H1 (cell line): ENCODE results near the gene ZNF512B. TPM values are rescaled to one million over a fixed set of nuclear protein-coding genes. Genes with fewer than 3 reads are reported as not detected.
A peak's percentile ranks its signal among the peaks of the same experiment; 100 is the strongest.

Experiments used
- CTCF ChIA-PET: fragments of 300-600 bp; sonication (Branson Sonifier 250); formaldehyde crosslinking; loops from one replicate; lab custom pipeline; 2021; ENCODE audit not compliant: partially characterized antibody; lab: Charles Lee
- POLR2A ChIA-PET: fragments of 300-600 bp; sonication (Branson Sonifier 250); formaldehyde crosslinking; loops from one replicate; lab custom pipeline; 2021; ENCODE audit warnings: inconsistent platforms; ENCODE audit not compliant: partially characterized antibody; lab: Charles Lee
- DNase-seq, 2 experiments: peaks; one replicate each; pipeline versions ENCODE4 v3.0.0 to v3.0.0-alpha.2; 2010 to 2022; ENCODE audit warnings: low spot score in 2 of 2, low read depth in 1 of 2, mixed read lengths in 1 of 2
- FAIRE-seq: peaks from 2 replicates; lab custom pipeline; 2011; peaks lifted over from hg19 to GRCh38; lab: Jason Lieb, UNC
- H2AFZ ChIP-seq: 2 replicates; pipeline ENCODE4 v1.8.1; 2012; ENCODE audit warnings: low read length, inconsistent platforms
- H2AK5ac ChIP-seq: 2 replicates; pipeline ENCODE4 v1.6.1; 2013; ENCODE audit warnings: low read depth, low read length
- H2BK120ac ChIP-seq: replicated peaks from 2 replicates; pipeline ENCODE3; 2013; ENCODE audit warnings: low read depth, low read length, inconsistent platforms
- H2BK12ac ChIP-seq: 2 replicates; pipeline ENCODE4 v1.6.1; 2013; ENCODE audit warnings: low read depth, low read length
- H2BK15ac ChIP-seq: 2 replicates; pipeline ENCODE4 v1.6.1; 2013; ENCODE audit warnings: low read length
- H2BK20ac ChIP-seq: 2 replicates; pipeline ENCODE4 v1.6.1; 2013; ENCODE audit warnings: low read length
- H2BK5ac ChIP-seq: 2 replicates; pipeline ENCODE4 v1.6.1; 2013; ENCODE audit warnings: low read depth, low read length
- H3K14ac ChIP-seq: 2 replicates; pipeline ENCODE4 v1.6.1; 2013; ENCODE audit warnings: inconsistent platforms; ENCODE audit not compliant: insufficient read length
- H3K18ac ChIP-seq: 2 replicates; pipeline ENCODE4 v1.6.1; 2013; ENCODE audit warnings: low read length; ENCODE audit errors: extremely low read depth
- H3K23ac ChIP-seq: 2 replicates; pipeline ENCODE4 v1.6.1; 2013; ENCODE audit warnings: inconsistent platforms; ENCODE audit not compliant: insufficient read length
- H3K23me2 ChIP-seq: 2 replicates; pipeline ENCODE4 v1.6.1; 2013; ENCODE audit warnings: low read depth, low read length
- H3K27ac ChIP-seq: 2 replicates; pipeline ENCODE4 v1.6.1; 2011; ENCODE audit warnings: low read depth, low read length, inconsistent platforms
- H3K27me3 ChIP-seq, 4 experiments: replicated peaks in 1 of 4; 1 replicate in 1 of 4; 2 replicates in 3 of 4; pipeline versions ENCODE4 v1.6.1 to v1.8.1; 2011 to 2013; ENCODE audit warnings: low read length in 3 of 4, mild to moderate bottlenecking in 3 of 4, inconsistent platforms in 2 of 4, mixed read lengths in 2 of 4, moderate library complexity in 1 of 4; ENCODE audit not compliant: control insufficient read depth in 3 of 4, insufficient read depth in 3 of 4; ENCODE audit errors: extremely low read depth in 1 of 4
- H3K36me3 ChIP-seq, 4 experiments: 2 replicates each; pipeline versions ENCODE4 v1.6.1 to v1.8.1; 2011 to 2013; ENCODE audit warnings: mild to moderate bottlenecking in 4 of 4, low read length in 3 of 4, moderate library complexity in 2 of 4, control low read depth in 1 of 4, inconsistent platforms in 1 of 4; ENCODE audit not compliant: insufficient read depth in 4 of 4, control insufficient read depth in 2 of 4
- H3K4ac ChIP-seq: replicated peaks from 2 replicates; pipeline ENCODE3; 2013; ENCODE audit warnings: low read length, low read depth, mixed read lengths, inconsistent platforms; ENCODE audit not compliant: insufficient read length
- H3K4me1 ChIP-seq, 4 experiments: replicated peaks in 1 of 4; 1 replicate in 1 of 4; 2 replicates in 3 of 4; pipeline versions ENCODE4 v1.6.1 to v1.8.1; 2011 to 2013; ENCODE audit warnings: low read length in 3 of 4, inconsistent platforms in 2 of 4, mixed read lengths in 1 of 4; ENCODE audit not compliant: insufficient read depth in 4 of 4, control insufficient read depth in 3 of 4
- H3K4me2 ChIP-seq, 2 experiments: 2 replicates each; pipeline versions ENCODE4 v1.6.1 to v1.8.1; 2011 to 2013; ENCODE audit warnings: low read depth in 2 of 2, low read length in 2 of 2, control low read depth in 1 of 2, inconsistent platforms in 1 of 2, mild to moderate bottlenecking in 1 of 2; ENCODE audit not compliant: insufficient read depth in 1 of 2
- H3K4me3 ChIP-seq, 4 experiments: fragments of 200-600, 300-600 bp in 1 of 4; sonication (generic), shearing (Covaris generic), sonication (Bioruptor Twin) in 1 of 4; 2 replicates each; pipeline versions ENCODE4 v1.5.1 to v1.8.1; 2011 to 2016; ENCODE audit warnings: low read length in 4 of 4, low read depth in 3 of 4, control low read depth in 2 of 4, inconsistent platforms in 2 of 4, mild to moderate bottlenecking in 2 of 4, mixed read lengths in 1 of 4, moderate library complexity in 1 of 4; ENCODE audit not compliant: insufficient read depth in 2 of 4; ENCODE audit errors: extremely low read depth in 1 of 4
- H3K56ac ChIP-seq: replicated peaks from 2 replicates; pipeline ENCODE3; 2013; ENCODE audit warnings: low read depth, mild to moderate bottlenecking, mixed read lengths, low read length, inconsistent platforms; ENCODE audit not compliant: insufficient read length
- H3K79me1 ChIP-seq: 2 replicates; pipeline ENCODE4 v1.6.1; 2013; ENCODE audit warnings: low read depth, low read length, control low read depth
- H3K79me2 ChIP-seq, 2 experiments: 2 replicates each; pipeline versions ENCODE4 v1.6.1 to v1.8.1; 2012 to 2013; ENCODE audit warnings: low read length in 2 of 2, mild to moderate bottlenecking in 2 of 2, inconsistent platforms in 1 of 2; ENCODE audit not compliant: insufficient read depth in 2 of 2, control insufficient read depth in 1 of 2
- H3K9ac ChIP-seq, 4 experiments: replicated peaks in 1 of 4; 1 replicate in 1 of 4; 2 replicates in 3 of 4; pipeline versions ENCODE4 v1.6.1 to v1.8.1; 2011 to 2013; ENCODE audit warnings: low read depth in 3 of 4, low read length in 3 of 4, control low read depth in 2 of 4, mild to moderate bottlenecking in 2 of 4, moderate library complexity in 2 of 4, inconsistent platforms in 1 of 4; ENCODE audit errors: extremely low read depth in 1 of 4
- H3K9me3 ChIP-seq, 2 experiments: 2 replicates each; pipeline versions ENCODE4 v1.6.1 to v1.8.1; 2012 to 2013; ENCODE audit warnings: mild to moderate bottlenecking in 2 of 2, moderate library complexity in 2 of 2, control low read depth in 1 of 2, inconsistent platforms in 1 of 2, low read depth in 1 of 2, low read length in 1 of 2, mixed read lengths in 1 of 2; ENCODE audit not compliant: insufficient read depth in 2 of 2
- H4K20me1 ChIP-seq, 2 experiments: replicated peaks in 1 of 2; 2 replicates each; pipeline versions ENCODE3 to v1.8.1; 2011 to 2013; ENCODE audit warnings: inconsistent platforms in 2 of 2, low read length in 2 of 2, mild to moderate bottlenecking in 1 of 2; ENCODE audit not compliant: insufficient read depth in 2 of 2, control insufficient read depth in 1 of 2
- H4K5ac ChIP-seq: 2 replicates; pipeline ENCODE4 v1.6.1; 2013; ENCODE audit warnings: low read length, low read depth, mixed read lengths, inconsistent platforms; ENCODE audit not compliant: insufficient read length
- H4K8ac ChIP-seq: 2 replicates; pipeline ENCODE4 v1.8.0; 2013; ENCODE audit warnings: mild to moderate bottlenecking, moderate library complexity, low read length, inconsistent platforms; ENCODE audit not compliant: insufficient read depth; ENCODE audit errors: extremely low read depth
- H4K91ac ChIP-seq: replicated peaks from 2 replicates; pipeline ENCODE3; 2013; ENCODE audit warnings: low read length, mixed read lengths, inconsistent platforms; ENCODE audit not compliant: insufficient read length
- BACH1 ChIP-seq: IDR thresholded peaks from 2 replicates; pipeline ENCODE4 v1.6.1; 2012; ENCODE audit warnings: low read length, improper control_type of control experiment
- CBX8 ChIP-seq: fragments of 300-800, 300-1000 bp; sonication (generic); IDR thresholded peaks from 2 replicates; pipeline ENCODE4 v1.7.1; 2016; ENCODE audit warnings: low read depth, low read length, borderline replicate concordance
- CHD2 ChIP-seq: IDR thresholded peaks from 2 replicates; pipeline ENCODE4 v1.6.1; 2012; ENCODE audit warnings: low read length, improper control_type of control experiment
- EGR1 ChIP-seq: IDR thresholded peaks from 2 replicates; pipeline ENCODE4 v1.6.1; 2011; ENCODE audit warnings: low read depth, low read length, borderline replicate concordance
- JUND ChIP-seq: IDR thresholded peaks from 2 replicates; pipeline ENCODE4 v1.6.1; 2011; ENCODE audit warnings: mild to moderate bottlenecking, improper control_type of control experiment, low read length
- NRF1 ChIP-seq: IDR thresholded peaks from 2 replicates; pipeline ENCODE4 v1.6.1; 2011; ENCODE audit warnings: mild to moderate bottlenecking, low read depth, low read length, improper control_type of control experiment
- POU5F1 ChIP-seq: IDR thresholded peaks from 2 replicates; pipeline ENCODE4 v1.6.1; 2011; ENCODE audit warnings: low read depth, mild to moderate bottlenecking, low read length, moderate library complexity
- RAD21 ChIP-seq, 2 experiments: IDR thresholded peaks in 1 of 2; conservative IDR thresholded peaks in 1 of 2; 2 replicates each; pipeline ENCODE4 v1.6.1; 2011; ENCODE audit warnings: low read depth in 2 of 2, low read length in 2 of 2, improper control_type of control experiment in 1 of 2, inconsistent platforms in 1 of 2, mild to moderate bottlenecking in 1 of 2, moderate library complexity in 1 of 2
- SIN3A ChIP-seq, 2 experiments: IDR thresholded peaks in 1 of 2; conservative IDR thresholded peaks in 1 of 2; 2 replicates each; pipeline ENCODE4 v1.6.1; 2011 to 2012; ENCODE audit warnings: low read length in 2 of 2, improper control_type of control experiment in 1 of 2, low read depth in 1 of 2, mild to moderate bottlenecking in 1 of 2
- SIRT6 ChIP-seq: IDR thresholded peaks from one replicate; pipeline ENCODE4 v1.7.1; 2012; ENCODE audit warnings: low read length, inconsistent platforms
- TEAD4 ChIP-seq: IDR thresholded peaks from 2 replicates; pipeline ENCODE4 v1.6.1; 2012; ENCODE audit warnings: low read depth, low read length, inconsistent platforms, mixed read lengths
- ZNF274 ChIP-seq: IDR thresholded peaks from 2 replicates; pipeline ENCODE4 v1.7.0; 2012; ENCODE audit warnings: low read length, borderline replicate concordance; ENCODE audit errors: extremely low read depth
- WGBS, 2 experiments: shearing (Covaris generic) in 1 of 2; methylation state at CpG; one replicate each; pipeline versions ENCODE4 v1.1.6 to v1.1.7; 2013 to 2015; ENCODE audit warnings: low lambda C conversion rate in 2 of 2, mixed read lengths in 2 of 2, inconsistent platforms in 1 of 2, low coverage in 1 of 2, missing lambda C conversion rate in 1 of 2; ENCODE audit not compliant: insufficient replicate concordance in 2 of 2, insufficient coverage in 1 of 2, insufficient read length in 1 of 2; ENCODE audit errors: extremely low coverage in 1 of 2, missing lambda C conversion rate in 1 of 2; 5-methylcytosine and 5-hydroxymethylcytosine counted together
- polyA plus RNA-seq, 7 experiments: library from polyadenylated mRNA; depleted of rRNA in 3 of 7; stranded (reverse) in 5 of 7; unstranded in 2 of 7; fragments of >200 nt in 5 of 7; fragments of 200-250 nt in 2 of 7; gene quantifications; 1 replicate in 5 of 7; 2 replicates in 1 of 7; 4 replicates in 1 of 7; pipeline versions ENCODE4 v1.2.1 to v1.2.3, GENCODE V29; 2011 to 2013; ENCODE audit warnings: missing spikeins in 2 of 7, mixed read lengths in 2 of 7
- total RNA-seq: library from RNA; stranded (reverse); fragmentation: NEBNext Ultra II Directional; extraction: Animal tissue kit (Norgen Biotek cat#: 25700); gene quantifications from 2 replicates; pipeline ENCODE4 v1.2.1, GENCODE V29; 2021

ZNF512B gene
- total and polyA plus RNA-seq, 2 of the 8 experiments (the other 6 are each of a cell fraction or from before 2014, with no cell fraction given): 7.3 to 26.6 TPM

DNA sequence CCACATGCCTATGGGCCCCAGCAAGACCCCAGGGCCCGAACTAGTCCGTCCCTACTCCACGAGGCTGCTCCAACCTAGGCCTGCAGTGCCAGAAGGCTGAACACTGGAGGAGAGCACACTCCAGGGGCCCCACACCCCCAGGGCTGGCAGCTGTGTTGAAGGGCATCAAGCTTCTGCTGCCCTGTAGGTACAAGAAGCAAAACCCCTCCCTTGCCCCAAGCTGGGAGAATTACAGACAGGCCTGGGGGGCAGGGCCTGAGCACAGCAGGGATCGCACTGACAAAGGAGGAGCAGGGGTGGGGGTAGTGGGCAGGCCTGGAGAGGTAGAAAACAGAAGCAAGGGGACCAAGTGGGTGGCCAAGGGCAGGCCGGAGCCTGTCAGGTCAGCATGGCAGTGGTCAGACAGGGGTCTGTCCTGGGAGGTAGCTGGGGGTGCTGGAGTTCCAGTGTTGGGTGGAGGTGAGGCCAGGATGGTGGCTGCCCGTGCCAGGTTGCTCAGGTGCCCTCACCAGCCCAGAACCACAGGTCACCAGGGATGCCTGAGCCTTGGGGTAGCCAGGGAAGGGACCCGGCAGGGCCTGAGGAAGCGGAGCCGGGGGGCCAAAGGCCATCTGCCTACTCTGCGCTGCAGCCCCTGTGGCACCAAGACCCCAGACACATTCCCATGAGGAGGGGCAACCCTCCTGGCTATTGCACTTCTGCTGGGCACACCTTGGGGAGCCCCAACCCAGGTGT, 10.6 kb downstream of the ZNF512B start:
- peaks cover 14 to 37% (median 29%) of the 10 kb centered on the region in 4 experiments; a peak in 6 of 8 replicates for H3K36me3 ChIP-seq
- POLR2A ChIA-PET: interaction anchor here (0.6 to 2.0 kb wide), 3 partner anchors 9 to 19 kb away, joined by 3 to 11 read pairs (median 5); no protein-coding TSS in a partner anchor

More for the DNA sequence above, 10.6 kb downstream of the ZNF512B start:
- Histone ChIP-seq H2BK5ac (peak overlapping the region; percentile 58; the same call in 1 of the 2 replicates), H4K8ac (no peak overlapping the region), H3K18ac (no peak overlapping the region; the same call in 1 of the 2 replicates)
- TF ChIP-seq CBX8 (no peak), JUND (no peak), NRF1 (no peak), TEAD4 (no peak), BACH1 (no peak), CHD2 (no peak), POU5F1 (no peak), RAD21 (IDR thresholded peaks at IDR 0.05 in 1 of 2, conservative IDR thresholded peaks at IDR 0.05 in 1 of 2; ENCODE audit: low read depth in 2 of 2, low read length in 2 of 2) (no peak), SIRT6 (no peak), EGR1 (no peak), SIN3A (conservative IDR thresholded peaks at IDR 0.05 in 1 of 2, IDR thresholded peaks at IDR 0.05 in 1 of 2; ENCODE audit: low read depth in 1 of 2, low read length in 2 of 2) (no peak), ZNF274 (no peak)
- TF ChIP-seq, all 59 proteins: peak for 0
- CTCF ChIA-PET: interaction anchor here (0.8 to 3.7 kb wide), 4 partner anchors 14 to 50 kb away, joined by 4 to 13 read pairs (median 5); partner anchors contain the start of gene PRPF6
- H3K79me1 ChIP-seq: peaks cover 7% of the 10 kb centered on the region
- peaks cover 8% of the 10 kb centered on the region; the same call in 1 of the 2 replicates for H3K23me2 ChIP-seq
- H2BK12ac ChIP-seq: peak overlapping the region; percentile 80; the same call in 1 of the 2 replicates
- H2BK20ac ChIP-seq: no peak overlapping the region
- H2BK15ac ChIP-seq: no peak overlapping the region
- 0 out of 2 replicates have a peak overlapping the region, but pooled peaks have one; percentile 65 for H2AK5ac ChIP-seq
- FAIRE-seq (no peak), DNase-seq (no peak)
- WGBS, 2 experiments: 88% methylated on average over 9 of the region's 10 CpGs; no CpG with 5 or more reads in 1 of the 2 experiments
- H3K4me2 ChIP-seq: peak overlapping the region; percentile 33 to 61; a peak in 3 of 4 replicates
- H3K9me3 ChIP-seq: peaks cover 9 to 18% of the 10 kb centered on the region in 2 experiments; a peak in 3 of 4 replicates
- no peak overlapping the region for H2BK120ac ChIP-seq
- H3K23ac ChIP-seq: no peak overlapping the region
- H3K4me1 ChIP-seq: peaks cover 0 to 19% (median 12%) of the 10 kb centered on the region in 4 experiments; a peak in 6 of 7 replicates
- H3K79me2 ChIP-seq: peaks cover 8 to 17% of the 10 kb centered on the region in 2 experiments; a peak in 3 of 4 replicates
- H3K4me3 ChIP-seq: no peak overlapping the region
- no peak overlapping the region for H3K9ac ChIP-seq
- H4K91ac ChIP-seq: peak overlapping the region; percentile 52
- no peak overlapping the region for H2AFZ ChIP-seq
- H3K56ac ChIP-seq: no peak overlapping the region
- H3K27ac ChIP-seq: no peak overlapping the region
- H4K5ac ChIP-seq: peak overlapping the region; percentile 34
- no peak overlapping the region for H3K14ac ChIP-seq
- no peaks in the 10 kb centered on the region for H3K27me3 ChIP-seq
- peak overlapping the region; percentile 38 for H3K4ac ChIP-seq
- peaks cover 6 to 9% of the 10 kb centered on the region in 2 experiments for H4K20me1 ChIP-seq
